Measurements from ENCODE around the gene ISYNA1.

DNA sequence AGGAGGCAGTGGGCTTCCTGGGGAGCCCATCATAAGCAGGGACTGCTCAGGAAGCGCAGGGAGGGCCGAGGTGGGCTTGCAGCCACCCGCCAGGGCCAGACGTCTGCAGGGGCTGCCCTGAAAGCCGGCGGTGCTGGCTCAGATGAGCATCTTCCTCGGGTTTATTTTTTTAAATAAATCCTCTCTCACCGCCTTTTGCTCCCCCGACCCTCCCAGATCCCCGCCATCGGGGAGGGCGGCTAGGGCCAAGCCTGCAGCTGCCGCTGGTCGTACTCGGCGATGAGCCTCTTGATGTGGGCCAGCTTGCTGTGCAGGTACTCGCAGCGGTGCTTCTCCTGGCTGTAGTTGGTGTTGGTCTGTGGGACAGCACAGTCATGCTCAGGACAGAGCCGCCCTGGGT, 6.6 kb upstream of the ISYNA1 start:
- TF ChIP-seq POLR2A (IDR thresholded peaks at IDR 0.05; ENCODE audit: low read length) (no peak), GATA1 (IDR thresholded peaks at IDR 0.05; ENCODE audit: low read depth, low read length) (no peak)

Measured in erythroblast (primary cell).